B cell (primary cell): ENCODE results near the gene COA8.

Source experiments
- CTCF ChIP-seq: fragments of 200-600 bp; IDR thresholded peaks from one replicate; pipeline ENCODE4 v1.8.0; 2022; ENCODE audit warnings: antibody characterized with exemption, mild to moderate bottlenecking
- EZH2 ChIP-seq: IDR thresholded peaks from 2 replicates; pipeline ENCODE4 v1.6.1; 2012; ENCODE audit warnings: borderline replicate concordance, low read depth, mild to moderate bottlenecking, moderate library complexity, low read length; ENCODE audit not compliant: insufficient read depth, poor library complexity, severe bottlenecking

- no peak for TF ChIP-seq CTCF
- TF ChIP-seq EZH2 = no peak
Measured at GRCh38 chr14:103630364-103631108, 67.8 kb downstream of the COA8 start.
